Endodermal cell (in vitro differentiated cells): Measurements from ENCODE around the gene ZSCAN5A. TPM values are rescaled to one million over a fixed set of nuclear protein-coding genes. Genes with fewer than 3 reads are reported as not detected.

Experiments used
- DNase-seq: peaks from one replicate; pipeline ENCODE4 v3.0.0-alpha.2; 2017
- H3K27ac ChIP-seq: 2 replicates; pipeline ENCODE4 v1.5.1; 2013; ENCODE audit warnings: mild to moderate bottlenecking, low read depth, low read length, moderate library complexity
- H3K27me3 ChIP-seq: 2 replicates; pipeline ENCODE4 v1.6.1; 2013; ENCODE audit warnings: mild to moderate bottlenecking, low read length, moderate library complexity; ENCODE audit not compliant: insufficient read depth, control insufficient read depth, poor library complexity, severe bottlenecking
- H3K36me3 ChIP-seq: 2 replicates; pipeline ENCODE4 v1.7.0; 2013; ENCODE audit warnings: mild to moderate bottlenecking, low read length, moderate library complexity; ENCODE audit not compliant: control insufficient read depth, insufficient read depth
- H3K4me1 ChIP-seq: one replicate; pipeline ENCODE4 v1.7.0; 2013; ENCODE audit warnings: low read length; ENCODE audit not compliant: control insufficient read depth, insufficient read depth
- H3K4me3 ChIP-seq: 2 replicates; pipeline ENCODE4 v1.5.1; 2013; ENCODE audit warnings: mild to moderate bottlenecking, low read length, moderate library complexity
- H3K9ac ChIP-seq: 2 replicates; pipeline ENCODE4 v1.6.1; 2013; ENCODE audit warnings: mild to moderate bottlenecking, low read length, moderate library complexity; ENCODE audit not compliant: poor library complexity, severe bottlenecking; ENCODE audit errors: extremely low read depth
- H3K9me3 ChIP-seq: 2 replicates; pipeline ENCODE4 v1.6.1; 2013; ENCODE audit warnings: mild to moderate bottlenecking, low read length, moderate library complexity; ENCODE audit not compliant: control insufficient read depth
- H3K27ac Mint-ChIP-seq: 2 replicates; pipeline ENCODE4 v1.8.0; 2020; ENCODE audit warnings: mixed read lengths
- H3K27me3 Mint-ChIP-seq: 2 replicates; pipeline ENCODE4 v1.8.0; 2021; ENCODE audit warnings: mild to moderate bottlenecking, mixed read lengths; ENCODE audit not compliant: insufficient read depth
- H3K36me3 Mint-ChIP-seq: 2 replicates; pipeline ENCODE4 v1.8.0; 2020; ENCODE audit warnings: low read depth, mixed read lengths
- H3K4me1 Mint-ChIP-seq: 2 replicates; pipeline ENCODE4 v1.8.0; 2020; ENCODE audit warnings: mixed read lengths
- H3K4me3 Mint-ChIP-seq: 2 replicates; pipeline ENCODE4 v1.8.0; 2020; ENCODE audit warnings: mild to moderate bottlenecking, moderate library complexity, mixed read lengths
- H3K9me3 Mint-ChIP-seq: 2 replicates; pipeline ENCODE4 v1.8.0; 2020; ENCODE audit warnings: mild to moderate bottlenecking, mixed read lengths
- WGBS, 2 experiments: methylation state at CpG; one replicate each; pipeline versions ENCODE4 v1.1.5 to v1.1.7; 2013; ENCODE audit warnings: missing lambda C conversion rate in 2 of 2, mixed read lengths in 1 of 2; ENCODE audit not compliant: insufficient coverage in 1 of 2, insufficient read length in 1 of 2; 5-methylcytosine and 5-hydroxymethylcytosine counted together
- total RNA-seq, 2 donors: library from RNA; stranded (reverse); fragmentation: NEBNext Ultra II Directional in 1 of 2; extraction: Animal tissue kit (Norgen Biotek cat#: 25700) in 1 of 2; gene quantifications; 2 replicates in 1 of 2; 3 replicates in 1 of 2; pipeline ENCODE4 v1.2.1, GENCODE V29; 2021
- TF ChIP-seq, protein P1 (sequence below): fragments of 200-600 bp; sonication (generic); conservative IDR thresholded peaks from 2 replicates; pipeline ENCODE4 v1.5.0; 2021; ENCODE audit warnings: antibody characterized with exemption, mild to moderate bottlenecking

ZSCAN5A gene
- total RNA-seq, 2 donors from 2014 or later: 11.9 to 20.8 TPM

DNA sequence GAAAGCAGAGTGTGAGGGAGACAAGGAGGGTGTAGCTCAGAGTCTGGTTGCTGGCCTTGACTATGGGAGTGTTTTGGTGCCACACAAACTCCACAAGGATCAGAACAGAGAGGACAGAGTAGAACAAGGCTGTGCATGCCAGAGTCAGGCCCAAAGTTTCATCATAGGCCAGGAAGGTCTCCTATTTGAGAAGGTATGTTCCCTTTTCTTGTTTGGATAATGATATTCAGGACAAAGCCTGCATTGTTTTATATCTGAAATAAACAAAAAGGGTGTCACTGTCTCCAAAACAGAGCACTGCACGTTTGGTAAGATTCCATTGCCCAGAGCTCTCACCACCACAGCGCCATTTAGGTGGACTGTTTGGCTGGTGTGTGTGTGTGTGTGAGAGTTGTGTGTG, 3.1 kb upstream of the ZSCAN5A start:
- H3K4me3 ChIP-seq: no peak overlapping the region
- Mint-ChIP-seq H3K27ac (no peak overlapping the region), H3K4me1 (peaks cover 15% of the 10 kb centered on the region), H3K4me3 (no peak overlapping the region), H3K36me3 (peaks cover 2% of the 10 kb centered on the region), H3K9me3 (no peaks in the 10 kb centered on the region), H3K27me3 (peaks cover 21% of the 10 kb centered on the region)
- no peaks in the 10 kb centered on the region for H3K36me3 ChIP-seq
- H3K9me3 ChIP-seq: no peaks in the 10 kb centered on the region
- H3K27me3 ChIP-seq: no peaks in the 10 kb centered on the region
- WGBS, 2 experiments: 68% methylated on average over 2 of the region's 2 CpGs; no CpG with 5 or more reads in 1 of the 2 experiments
- DNase-seq: no peak
- H3K4me1 ChIP-seq: no peaks in the 10 kb centered on the region
- no peak overlapping the region for H3K27ac ChIP-seq
- TF ChIP-seq, protein P1, sequence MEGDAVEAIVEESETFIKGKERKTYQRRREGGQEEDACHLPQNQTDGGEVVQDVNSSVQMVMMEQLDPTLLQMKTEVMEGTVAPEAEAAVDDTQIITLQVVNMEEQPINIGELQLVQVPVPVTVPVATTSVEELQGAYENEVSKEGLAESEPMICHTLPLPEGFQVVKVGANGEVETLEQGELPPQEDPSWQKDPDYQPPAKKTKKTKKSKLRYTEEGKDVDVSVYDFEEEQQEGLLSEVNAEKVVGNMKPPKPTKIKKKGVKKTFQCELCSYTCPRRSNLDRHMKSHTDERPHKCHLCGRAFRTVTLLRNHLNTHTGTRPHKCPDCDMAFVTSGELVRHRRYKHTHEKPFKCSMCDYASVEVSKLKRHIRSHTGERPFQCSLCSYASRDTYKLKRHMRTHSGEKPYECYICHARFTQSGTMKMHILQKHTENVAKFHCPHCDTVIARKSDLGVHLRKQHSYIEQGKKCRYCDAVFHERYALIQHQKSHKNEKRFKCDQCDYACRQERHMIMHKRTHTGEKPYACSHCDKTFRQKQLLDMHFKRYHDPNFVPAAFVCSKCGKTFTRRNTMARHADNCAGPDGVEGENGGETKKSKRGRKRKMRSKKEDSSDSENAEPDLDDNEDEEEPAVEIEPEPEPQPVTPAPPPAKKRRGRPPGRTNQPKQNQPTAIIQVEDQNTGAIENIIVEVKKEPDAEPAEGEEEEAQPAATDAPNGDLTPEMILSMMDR: no peak
- H3K9ac ChIP-seq: no peak overlapping the region

DNA sequence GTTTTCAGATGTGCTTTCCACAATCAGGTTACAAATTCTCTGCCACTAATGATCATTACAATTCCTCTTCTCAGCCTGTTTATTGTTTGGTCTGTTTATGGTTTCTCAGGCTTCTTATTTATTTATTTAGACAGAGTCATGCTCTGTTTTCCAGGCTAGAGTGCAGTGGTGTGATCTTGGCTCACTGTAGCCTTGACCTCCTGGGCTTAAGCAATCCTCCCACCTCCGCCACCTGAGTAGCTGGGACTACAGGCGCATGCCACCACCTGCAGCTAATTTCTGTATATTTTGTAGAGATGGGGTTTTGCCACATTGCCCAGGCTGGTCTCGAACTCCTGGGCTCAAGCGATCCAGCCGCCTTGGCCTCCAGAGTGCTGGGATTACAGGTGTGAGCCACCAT, 2.1 kb upstream of the ZSCAN5A start:
- no peak for DNase-seq
- H3K9me3 ChIP-seq: no peaks in the 10 kb centered on the region
- 77 to 96% methylated on average over 3 to 5 of the region's 5 CpGs for WGBS, 2 experiments
- no peak overlapping the region for H3K4me3 ChIP-seq
- no peaks in the 10 kb centered on the region for H3K4me1 ChIP-seq
- peaks cover 3% of the 10 kb centered on the region for H3K36me3 ChIP-seq
- Mint-ChIP-seq H3K4me1 (peaks cover 12% of the 10 kb centered on the region), H3K27ac (no peak overlapping the region), H3K9me3 (no peaks in the 10 kb centered on the region), H3K27me3 (peaks cover 18% of the 10 kb centered on the region), H3K36me3 (peaks cover 10% of the 10 kb centered on the region), H3K4me3 (no peak overlapping the region)
- TF ChIP-seq, protein P1: no peak
- no peaks in the 10 kb centered on the region for H3K27me3 ChIP-seq
- no peak overlapping the region for H3K9ac ChIP-seq
- no peak overlapping the region for H3K27ac ChIP-seq

DNA sequence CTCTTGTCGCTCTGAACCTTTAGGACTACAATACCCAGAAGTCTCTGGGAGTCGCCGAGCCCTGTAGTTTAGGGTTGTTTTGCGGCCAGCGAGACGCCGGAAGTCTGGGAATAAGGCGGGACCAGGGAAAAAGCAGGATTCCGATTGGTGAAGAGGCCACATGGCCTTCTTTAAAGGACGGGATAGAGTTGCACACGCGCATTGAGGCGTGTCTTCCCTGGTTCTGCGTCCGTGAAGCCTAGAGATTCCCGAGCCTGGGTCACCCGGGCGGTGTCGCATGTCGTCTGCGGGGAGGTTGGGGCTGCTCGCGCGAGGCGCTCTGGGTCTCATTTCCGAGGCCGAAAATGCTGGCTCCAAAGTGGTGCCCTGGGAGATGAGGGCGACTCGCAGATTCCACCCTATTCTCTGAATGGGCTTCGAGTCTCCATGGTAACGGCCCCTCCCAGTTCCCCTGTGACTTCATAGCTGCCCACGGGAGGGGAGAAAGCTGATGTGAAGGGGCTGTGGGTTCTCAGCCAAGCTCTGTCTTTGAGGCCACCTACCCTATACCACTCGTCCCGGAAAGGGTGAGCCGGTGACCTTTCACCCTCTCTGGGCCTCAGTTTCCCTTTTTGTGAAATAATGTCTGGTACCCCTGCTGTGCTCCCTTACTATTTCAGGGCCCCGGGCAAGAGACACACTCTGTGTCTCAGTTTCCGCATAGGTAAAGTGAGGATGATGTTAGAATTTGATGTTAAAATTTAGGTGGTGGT, 614 bp upstream of the ZSCAN5A start:
- TF ChIP-seq, protein P1: no peak
- peaks cover 9% of the 10 kb centered on the region for H3K27me3 Mint-ChIP-seq
- DNase-seq: peak; percentile 97
- peak overlapping the region; percentile 98 for H3K27ac ChIP-seq
- H3K36me3 ChIP-seq: peaks cover 12% of the 10 kb centered on the region
- H3K4me3 ChIP-seq: peak overlapping the region; percentile 90
- H3K4me1 Mint-ChIP-seq: peaks cover 12% of the 10 kb centered on the region
- H3K9ac ChIP-seq: peak overlapping the region; percentile 92
- H3K9me3 Mint-ChIP-seq: peaks cover 1% of the 10 kb centered on the region
- H3K9me3 ChIP-seq: no peaks in the 10 kb centered on the region
- WGBS, 2 experiments: 3 to 5% methylated on average over 26 to 35 of the region's 37 CpGs
- peak overlapping the region; percentile 94 for H3K27ac Mint-ChIP-seq
- peaks cover 23% of the 10 kb centered on the region for H3K36me3 Mint-ChIP-seq
- peak overlapping the region; percentile 79 for H3K4me3 Mint-ChIP-seq
- H3K27me3 ChIP-seq: no peaks in the 10 kb centered on the region
- no peaks in the 10 kb centered on the region for H3K4me1 ChIP-seq
